GM12878 (cell line): ENCODE results near the gene SPATA31C1. TPM values are rescaled to one million over a fixed set of nuclear protein-coding genes. Genes with fewer than 3 reads are reported as not detected.

Experiments used
- ATAC-seq: fragments of 200-7000 bp; cut with Tn5 transposase; 3 replicates; pipeline ENCODE4 v1.9.1; 2020; ENCODE audit warnings: mild to moderate bottlenecking, moderate library complexity
- BruUV-seq: library from RNA; stranded (reverse); fragments of 400-500 nt; replicated peaks from 2 replicates; lab custom pipeline; 2021; lab: Mats Ljungman, UMichigan
- CTCF ChIA-PET: fragments of 300-600 bp; sonication (Branson Sonifier 250); formaldehyde crosslinking; extraction: SDS; loops from one replicate; lab custom pipeline; 2021; ENCODE audit warnings: inconsistent platforms; lab: Yijun Ruan, JAX
- POLR2A ChIA-PET: fragments of 350-600 bp; formaldehyde crosslinking; extraction: SDS; loops from one replicate; lab custom pipeline; 2021; ENCODE audit warnings: inconsistent platforms; lab: Charles Lee
- RAD21 ChIA-PET: fragments of 300-600 bp; sonication (Branson Sonifier 250); formaldehyde crosslinking; loops from one replicate; lab custom pipeline; 2023; ENCODE audit warnings: antibody characterized with exemption; ENCODE audit not compliant: unreplicated experiment; lab: Charles Lee
- SMC1A ChIA-PET: fragments of 300-600 bp; sonication (Branson Sonifier 250); formaldehyde crosslinking; loops from one replicate; lab custom pipeline; 2023; ENCODE audit not compliant: unreplicated experiment, uncharacterized antibody; lab: Charles Lee
- DNase-seq: peaks from one replicate; pipeline ENCODE4 v3.0.0-alpha.2; 2011; ENCODE audit warnings: low read depth, low spot score
- FAIRE-seq: peaks from 3 replicates; lab custom pipeline; 2011; peaks lifted over from hg19 to GRCh38; lab: Jason Lieb, UNC
- H2AFZ ChIP-seq: 2 replicates; pipeline ENCODE4 v1.6.0; 2011; ENCODE audit warnings: low read depth, low read length, control low read depth; ENCODE audit not compliant: control insufficient read depth
- H3K27ac ChIP-seq: 2 replicates; pipeline ENCODE4 v1.5.1; 2011; ENCODE audit warnings: control low read depth; ENCODE audit not compliant: control insufficient read depth, insufficient read depth
- H3K27me3 ChIP-seq, 2 experiments: replicated peaks in 1 of 2; 2 replicates each; pipeline versions ENCODE4 v1.6.0 to v1.6.1; 2011; ENCODE audit warnings: low read length in 1 of 2; ENCODE audit not compliant: control insufficient read depth in 2 of 2, insufficient read depth in 2 of 2
- H3K36me3 ChIP-seq, 2 experiments: 2 replicates each; pipeline ENCODE4 v1.5.1; 2011; ENCODE audit warnings: low read length in 1 of 2; ENCODE audit not compliant: control insufficient read depth in 2 of 2, insufficient read depth in 2 of 2
- H3K4me1 ChIP-seq: 2 replicates; pipeline ENCODE4 v1.6.1; 2011; ENCODE audit warnings: mild to moderate bottlenecking, low read length, moderate library complexity, mixed read lengths; ENCODE audit not compliant: control insufficient read depth, insufficient read depth
- H3K4me2 ChIP-seq: 2 replicates; pipeline ENCODE4 v1.6.0; 2011; ENCODE audit warnings: control low read depth; ENCODE audit not compliant: control insufficient read depth, insufficient read depth
- H3K4me3 ChIP-seq: fragments of 200-600 bp; sonication (generic); 2 replicates; pipeline ENCODE4 v1.5.1; 2016
- H3K79me2 ChIP-seq: 2 replicates; pipeline ENCODE4 v1.6.0; 2011; ENCODE audit warnings: low read length; ENCODE audit not compliant: control insufficient read depth, insufficient read depth
- H3K9ac ChIP-seq: 2 replicates; pipeline ENCODE4 v1.8.0; 2011; ENCODE audit warnings: low read length, control low read depth, mixed read lengths; ENCODE audit not compliant: control insufficient read depth, insufficient read depth
- H3K9me3 ChIP-seq: replicated peaks from 3 replicates; pipeline ENCODE4 v1.5.1; 2011; ENCODE audit warnings: mild to moderate bottlenecking, low read length; ENCODE audit not compliant: control insufficient read depth, insufficient read depth
- H4K20me1 ChIP-seq: 2 replicates; pipeline ENCODE4 v1.6.0; 2011; ENCODE audit not compliant: control insufficient read depth, insufficient read depth
- BCLAF1 ChIP-seq: fragments of 450-650 bp; IDR thresholded peaks from 2 replicates; pipeline ENCODE4 v1.6.1; 2017; ENCODE audit warnings: antibody characterized with exemption, mild to moderate bottlenecking, moderate library complexity
- CBX3 ChIP-seq: fragments of 200-600 bp; sonication (generic); IDR thresholded peaks from 2 replicates; pipeline ENCODE4 v1.6.1; 2016; ENCODE audit warnings: low read depth, borderline replicate concordance
- CEBPZ ChIP-seq: fragments of 150-350 bp; IDR thresholded peaks from 2 replicates; pipeline ENCODE4 v1.6.1; 2016; ENCODE audit warnings: low read depth, low read length
- FOXK2 ChIP-seq: fragments of 450-650 bp; IDR thresholded peaks from 2 replicates; pipeline ENCODE4 v1.6.1; 2017; ENCODE audit warnings: mild to moderate bottlenecking, moderate library complexity
- GABPA ChIP-seq: IDR thresholded peaks from 2 replicates; pipeline ENCODE4 v1.6.1; 2014; ENCODE audit warnings: antibody characterized with exemption, low read depth, mild to moderate bottlenecking, inconsistent platforms
- MTA3 ChIP-seq: IDR thresholded peaks from 2 replicates; pipeline ENCODE4 v1.6.1; 2012; ENCODE audit warnings: low read length, inconsistent platforms, borderline replicate concordance
- NFIC ChIP-seq: IDR thresholded peaks from 2 replicates; pipeline ENCODE4 v1.6.1; 2012; ENCODE audit warnings: low read depth, mild to moderate bottlenecking, inconsistent platforms, low read length, moderate library complexity
- NR2F1 ChIP-seq: fragments of 450-650 bp; conservative IDR thresholded peaks from 2 replicates; pipeline ENCODE4 v1.6.1; 2017; ENCODE audit warnings: mild to moderate bottlenecking
- SIN3A ChIP-seq: IDR thresholded peaks from 2 replicates; pipeline ENCODE4 v1.6.1; 2012; ENCODE audit warnings: low read depth, low read length, improper control_type of control experiment
- SIX5 ChIP-seq: IDR thresholded peaks from 2 replicates; pipeline ENCODE4 v1.6.1; 2011; ENCODE audit warnings: mild to moderate bottlenecking, low read depth, low read length, moderate library complexity; ENCODE audit not compliant: severe bottlenecking
- SMAD1 ChIP-seq: fragments of 450-650 bp; IDR thresholded peaks from 2 replicates; pipeline ENCODE4 v1.6.1; 2018; ENCODE audit warnings: mild to moderate bottlenecking, low read depth; ENCODE audit not compliant: partially characterized antibody
- WGBS: methylation state at CpG from one replicate; pipeline ENCODE4 v1.1.6; 2016; ENCODE audit warnings: low lambda C conversion rate; ENCODE audit not compliant: insufficient replicate concordance, insufficient coverage; ENCODE audit errors: missing lambda C conversion rate; 5-methylcytosine and 5-hydroxymethylcytosine counted together
- in situ Hi-C: fragments of 300-500 bp; cut with MboI; formaldehyde crosslinking; loops from 9 replicates; pipeline ENCODE4 v1.14.3; 2018; ENCODE audit warnings: mixed read lengths
- intact Hi-C: fragments of 100-400 bp; cut with micrococcal nuclease; formaldehyde crosslinking; loops from one replicate; pipeline ENCODE4 v1.14.2; 2022; ENCODE audit not compliant: unreplicated experiment
- polyA plus RNA-seq, 11 experiments: library from polyadenylated mRNA; depleted of rRNA in 4 of 11; unstranded in 6 of 11; stranded (reverse) in 5 of 11; fragments of >200 nt; fragmentation: Nextera tagmentation in 4 of 11; fragmentation: Illumina TruSeq in 1 of 11; extraction: Ambion mirVana in 4 of 11; extraction: Trizol in 1 of 11; gene quantifications; 1 replicate in 1 of 11; 2 replicates in 10 of 11; pipeline versions ENCODE4 v1.2.1 to v1.2.3, GENCODE V29; 2011 to 2016; ENCODE audit warnings: inconsistent platforms in 2 of 11, missing spikeins in 2 of 11, low read depth in 1 of 11
- total RNA-seq, 4 experiments: library from RNA; depleted of rRNA in 3 of 4; stranded (reverse); fragments of >200 nt in 3 of 4; fragmentation: Illumina TruSeq in 1 of 4; extraction: Trizol in 1 of 4; gene quantifications; 2 replicates each; pipeline versions ENCODE4 v1.2.1 to v1.2.3, GENCODE V29; 2013 to 2021

Gene SPATA31C1
- total and polyA plus RNA-seq, 10 of the 15 experiments (the other 5 are each of a cell fraction or from before 2014, with no cell fraction given), result not detected

DNA sequence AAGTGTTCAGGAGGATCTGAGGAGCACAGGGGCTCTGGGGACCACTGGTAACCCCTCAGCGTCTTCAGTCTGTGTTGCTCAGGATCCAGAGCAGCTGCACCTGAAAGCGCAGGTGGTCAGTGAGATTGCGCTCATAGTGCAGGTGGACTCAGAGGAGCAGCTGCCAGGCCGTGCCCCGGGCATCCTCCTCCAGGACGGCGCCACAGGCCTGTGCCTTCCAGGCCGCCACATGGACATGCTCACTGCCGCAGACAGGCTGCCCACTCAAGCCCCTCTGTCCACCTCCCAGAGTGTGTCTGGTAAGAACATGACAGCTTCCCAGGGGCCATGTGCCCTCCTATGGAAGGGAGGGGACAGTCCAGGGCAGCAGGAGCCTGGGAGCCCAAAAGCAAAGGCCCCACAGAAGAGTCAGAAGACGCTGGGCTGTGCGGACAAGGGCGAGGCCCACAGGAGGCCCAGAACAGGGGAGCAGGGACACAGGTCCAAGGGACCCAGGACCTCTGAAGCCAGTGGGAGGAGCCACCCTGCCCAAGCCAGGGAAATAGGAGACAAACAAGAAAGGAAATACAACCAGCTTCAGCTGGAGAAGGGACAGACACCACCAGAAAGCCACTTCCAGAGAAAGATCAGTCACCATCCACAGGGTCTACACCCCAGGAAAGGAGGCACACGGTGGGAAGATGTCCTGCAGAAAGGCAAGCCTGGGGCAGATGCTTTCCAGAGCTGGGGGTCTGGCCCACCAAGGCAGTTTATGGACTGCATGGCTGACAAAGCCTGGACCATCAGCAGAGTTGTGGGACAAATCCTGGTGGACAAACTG, 29.9 kb upstream of the SPATA31C1 start:
- Histone ChIP-seq H3K79me2 (no peaks in the 10 kb centered on the region), H3K27ac (no peak overlapping the region), H3K4me1 (no peaks in the 10 kb centered on the region), H2AFZ (no peak overlapping the region), H3K27me3 (no peaks in the 10 kb centered on the region), H3K9ac (no peak overlapping the region), H3K4me3 (no peak overlapping the region), H4K20me1 (no peaks in the 10 kb centered on the region), H3K9me3 (no peaks in the 10 kb centered on the region), H3K36me3 (no peaks in the 10 kb centered on the region), H3K4me2 (no peak overlapping the region)
- in situ Hi-C loops (no loop called here), intact Hi-C loops (no loop called here)
- BruUV-seq, result no TSS peak
- DNase-seq (no peak), FAIRE-seq (no peak), ATAC-seq (no peak)
- 52% methylated on average over 13 of the region's 13 CpGs for WGBS
- SMC1A ChIA-PET, result no interaction called here
- CTCF ChIA-PET, result no interaction called here
- POLR2A ChIA-PET, result no interaction called here
- TF ChIP-seq CEBPZ, result no peak
- TF ChIP-seq FOXK2, result no peak
- no peak for TF ChIP-seq MTA3
- TF ChIP-seq SMAD1, result no peak
- no peak for TF ChIP-seq SIX5
- no peak for TF ChIP-seq NFIC
- TF ChIP-seq CBX3, result no peak
- TF ChIP-seq BCLAF1, result no peak
- no peak for TF ChIP-seq NR2F1
- no peak for TF ChIP-seq SIN3A
- no peak for TF ChIP-seq GABPA
- RAD21 ChIA-PET, result no interaction called here
